ENCODE measurements around the gene FRMD4A. TPM values are rescaled to one million over a fixed set of nuclear protein-coding genes. Genes with fewer than 3 reads are reported as not detected.

FRMD4A gene
- total RNA-seq, 4 donors from 2014 or later: 27.5 to 40.4 (median 33.0) TPM

- TF ChIP-seq POLR2A (IDR thresholded peaks at IDR 0.05) (no peak), CTCF (IDR thresholded peaks at IDR 0.05) (no peak)
- no peak for DNase-seq (ENCODE audit: low spot score in 2 of 2)
- no peak overlapping the region for H3K4me3 ChIP-seq (ENCODE audit: low read depth, poor library complexity, severe bottlenecking)
- intact Hi-C loops (cut with DNase I; ENCODE audit: low total_unique reads): no loop called here
- 52 to 64% methylated on average over 8 of the region's 8 CpGs for WGBS, 2 donors
These were observed 716.0 kb downstream of the FRMD4A start for GRCh38 chr10:13614530-13615332.

GRCh38 chr10:13613519-13613918 is 717.2 kb downstream of the FRMD4A start:
- intact Hi-C loops (cut with DNase I; ENCODE audit: low total_unique reads): no loop called here
- 34 to 45% methylated on average over 5 of the region's 5 CpGs for WGBS, 2 donors
- no peak overlapping the region for H3K4me3 ChIP-seq (ENCODE audit: low read depth, poor library complexity, severe bottlenecking)
- DNase-seq (ENCODE audit: low spot score in 2 of 2): no peak
- TF ChIP-seq CTCF (IDR thresholded peaks at IDR 0.05): no peak
- TF ChIP-seq POLR2A (IDR thresholded peaks at IDR 0.05): no peak

- WGBS, 2 donors: 76 to 90% methylated on average over 3 of the region's 3 CpGs
- TF ChIP-seq POLR2A (IDR thresholded peaks at IDR 0.05) (no peak), CTCF (IDR thresholded peaks at IDR 0.05) (no peak)
- intact Hi-C loops (cut with DNase I; ENCODE audit: low total_unique reads): no loop called here
- no peak overlapping the region for H3K4me3 ChIP-seq (ENCODE audit: low read depth, poor library complexity, severe bottlenecking)
- no peak for DNase-seq (ENCODE audit: low spot score in 2 of 2)
These were observed 717.9 kb downstream of the FRMD4A start for GRCh38 chr10:13612654-13613373.

GRCh38 chr10:13608246-13608853 is 722.4 kb downstream of the FRMD4A start:
- WGBS, 2 donors: 73 to 80% methylated on average over 8 of the region's 8 CpGs
- intact Hi-C loops (cut with DNase I; ENCODE audit: low total_unique reads): no loop called here

More at GRCh38 chr10:13608246-13608853, 722.4 kb downstream of the FRMD4A start:
- H3K4me3 ChIP-seq (ENCODE audit: low read depth, poor library complexity, severe bottlenecking): no peak overlapping the region
- TF ChIP-seq POLR2A (IDR thresholded peaks at IDR 0.05) (no peak), CTCF (IDR thresholded peaks at IDR 0.05) (no peak)
- no peak for DNase-seq (ENCODE audit: low spot score in 2 of 2)
